ENCODE measurements around the gene GSN.

Gene GSN

GRCh38 chr9:121267689-121268597 lies at the start of gene GSN:
Gene GSN (plus strand): TSS chr9:121268162. CDS start chr9:121301972, 33,810 bp downstream.
- DNase-seq, result peak; percentile 67

GRCh38 chr9:121218357-121219027 lies 49.5 kb upstream of the GSN start:
- no peak for DNase-seq

- DNase-seq, result no peak
These were observed 48.4 kb upstream of the GSN start for GRCh38 chr9:121219530-121219929.

GRCh38 chr9:121220996-121221663 lies 46.8 kb upstream of the GSN start:
- DNase-seq, result no peak

- no peak for DNase-seq
These were observed 46.3 kb upstream of the GSN start for GRCh38 chr9:121221664-121222055.

GRCh38 chr9:121222524-121223171 lies 45.3 kb upstream of the GSN start:
- DNase-seq, result no peak

GRCh38 chr9:121225240-121225639 lies 42.7 kb upstream of the GSN start:
- no peak for DNase-seq

GRCh38 chr9:121226175-121226574 lies 41.8 kb upstream of the GSN start:
- DNase-seq, result no peak

- DNase-seq, result no peak
These were observed 40.1 kb upstream of the GSN start for GRCh38 chr9:121227862-121228261.

GRCh38 chr9:121230256-121230655 lies 37.7 kb upstream of the GSN start:
- DNase-seq, result no peak

- DNase-seq, result no peak
These were observed 35.7 kb upstream of the GSN start for GRCh38 chr9:121232251-121232650.

- DNase-seq, result no peak
These were observed 33.8 kb upstream of the GSN start for GRCh38 chr9:121233906-121234831.

- DNase-seq, result no peak
These were observed 33.2 kb upstream of the GSN start for GRCh38 chr9:121234832-121235161.

GRCh38 chr9:121235512-121235911 lies 32.5 kb upstream of the GSN start:
- DNase-seq, result no peak

- no peak for DNase-seq
These were observed 30.0 kb upstream of the GSN start for GRCh38 chr9:121237916-121238315.

- no peak for DNase-seq
These were observed 28.9 kb upstream of the GSN start for GRCh38 chr9:121239071-121239470.

- no peak for DNase-seq
These were observed 28.1 kb upstream of the GSN start for GRCh38 chr9:121239851-121240250.

- no peak for DNase-seq
These were observed 27.4 kb upstream of the GSN start for GRCh38 chr9:121240472-121241135.

- DNase-seq, result no peak
These were observed 25.6 kb upstream of the GSN start for GRCh38 chr9:121242219-121242958.

- DNase-seq, result no peak
These were observed 25.0 kb upstream of the GSN start for GRCh38 chr9:121242959-121243346.

Data from NCI-H345 (cell line).